Tibial nerve (tissue), 4 donors: ENCODE measurements around the gene TRABD2B. TPM values are rescaled to one million over a fixed set of nuclear protein-coding genes. Genes with fewer than 3 reads are reported as not detected.

Experiments used
- DNase-seq, 2 donors: peaks; one replicate each; pipeline ENCODE4 v3.0.0-alpha.2; 2019; ENCODE audit warnings: low spot score in 2 of 2
- H3K27ac ChIP-seq, 4 donors: fragments of 200-600 bp; sonication (generic) in 3 of 4; one replicate each; pipeline ENCODE4 v1.5.1; 2017 to 2019; ENCODE audit warnings: mild to moderate bottlenecking in 1 of 4
- H3K27me3 ChIP-seq, 2 donors: fragments of 200-600 bp; sonication (generic) in 1 of 2; one replicate each; pipeline versions ENCODE4 v1.5.1 to v1.6.0; 2017 to 2019
- H3K36me3 ChIP-seq, 3 donors: fragments of 200-600 bp; sonication (generic); one replicate each; pipeline ENCODE4 v1.5.1; 2018 to 2019
- H3K4me1 ChIP-seq, 4 donors: fragments of 200-600 bp; sonication (generic) in 3 of 4; one replicate each; pipeline ENCODE4 v1.5.1; 2017 to 2019
- H3K4me3 ChIP-seq, 4 donors: fragments of 200-600 bp; sonication (generic) in 3 of 4; one replicate each; pipeline ENCODE4 v1.5.1; 2017 to 2019; ENCODE audit warnings: mild to moderate bottlenecking in 1 of 4, moderate library complexity in 1 of 4
- H3K9me3 ChIP-seq, 4 donors: fragments of 200-600 bp; sonication (generic) in 3 of 4; one replicate each; pipeline ENCODE4 v1.5.1; 2017 to 2019
- EP300 ChIP-seq, 2 donors: sonication (generic); formaldehyde crosslinking; IDR thresholded peaks; one replicate each; pipeline ENCODE4 v1.6.1; 2017; ENCODE audit warnings: antibody characterized with exemption in 2 of 2, mild to moderate bottlenecking in 1 of 2
- POLR2A ChIP-seq, 2 donors: fragments of 450-650 bp; IDR thresholded peaks; one replicate each; pipeline ENCODE4 v1.6.1; 2017; ENCODE audit warnings: antibody characterized with exemption in 2 of 2, mild to moderate bottlenecking in 2 of 2, moderate library complexity in 2 of 2
- WGBS, 2 donors: methylation state at CpG; one replicate each; pipeline ENCODE4 v1.1.5; 2018; 5-methylcytosine and 5-hydroxymethylcytosine counted together
- total RNA-seq, 4 donors: library from RNA; depleted of rRNA; stranded (reverse); fragments of >200 nt; gene quantifications; one replicate each; pipeline ENCODE4 v1.1.0, GENCODE V29; 2016
- TF ChIP-seq, protein P1 (sequence below), 5 experiments: fragments of 200-600 bp in 3 of 5; fragments of 450-650 bp in 2 of 5; sonication (generic) in 3 of 5; IDR thresholded peaks; one replicate each; pipeline ENCODE4 v1.5.1; 2016 to 2019; ENCODE audit warnings: antibody characterized with exemption in 5 of 5, mild to moderate bottlenecking in 3 of 5, moderate library complexity in 2 of 5

Gene TRABD2B
- total RNA-seq, 4 donors from 2014 or later, result 1.3 to 4.1 (median 2.3) TPM

DNA sequence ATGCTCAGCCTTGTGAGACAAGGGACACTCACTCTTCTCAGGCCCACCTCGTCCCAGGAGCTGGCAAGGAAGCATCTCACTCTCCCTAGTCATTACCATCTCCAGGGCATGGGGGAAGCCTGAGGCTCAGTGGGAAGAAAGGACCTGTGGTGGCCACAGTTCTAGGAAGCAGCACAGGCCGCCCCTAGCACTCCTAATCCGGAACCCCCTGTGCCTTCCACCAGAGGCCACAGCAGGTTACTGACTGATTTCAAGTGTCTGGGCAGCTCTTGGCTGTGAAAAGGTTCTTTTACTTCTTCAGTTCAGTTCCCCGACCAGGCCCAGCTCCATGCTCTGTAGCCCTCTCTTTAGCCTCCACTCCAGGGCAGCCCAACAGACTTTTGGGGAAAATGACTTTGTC, 84.4 kb downstream of the TRABD2B start:
- 44 to 62% methylated on average over 3 to 4 of the region's 4 CpGs for WGBS, 2 donors
- no peaks in the 10 kb centered on the region for H3K27me3 ChIP-seq
- H3K36me3 ChIP-seq, result no peaks in the 10 kb centered on the region
- no peak overlapping the region for H3K4me3 ChIP-seq
- no peaks in the 10 kb centered on the region for H3K9me3 ChIP-seq
- H3K27ac ChIP-seq, result no peak overlapping the region
- TF ChIP-seq EP300 (IDR thresholded peaks at IDR 0.05) (no peak), POLR2A (IDR thresholded peaks at IDR 0.05) (no peak)
- TF ChIP-seq, protein P1, sequence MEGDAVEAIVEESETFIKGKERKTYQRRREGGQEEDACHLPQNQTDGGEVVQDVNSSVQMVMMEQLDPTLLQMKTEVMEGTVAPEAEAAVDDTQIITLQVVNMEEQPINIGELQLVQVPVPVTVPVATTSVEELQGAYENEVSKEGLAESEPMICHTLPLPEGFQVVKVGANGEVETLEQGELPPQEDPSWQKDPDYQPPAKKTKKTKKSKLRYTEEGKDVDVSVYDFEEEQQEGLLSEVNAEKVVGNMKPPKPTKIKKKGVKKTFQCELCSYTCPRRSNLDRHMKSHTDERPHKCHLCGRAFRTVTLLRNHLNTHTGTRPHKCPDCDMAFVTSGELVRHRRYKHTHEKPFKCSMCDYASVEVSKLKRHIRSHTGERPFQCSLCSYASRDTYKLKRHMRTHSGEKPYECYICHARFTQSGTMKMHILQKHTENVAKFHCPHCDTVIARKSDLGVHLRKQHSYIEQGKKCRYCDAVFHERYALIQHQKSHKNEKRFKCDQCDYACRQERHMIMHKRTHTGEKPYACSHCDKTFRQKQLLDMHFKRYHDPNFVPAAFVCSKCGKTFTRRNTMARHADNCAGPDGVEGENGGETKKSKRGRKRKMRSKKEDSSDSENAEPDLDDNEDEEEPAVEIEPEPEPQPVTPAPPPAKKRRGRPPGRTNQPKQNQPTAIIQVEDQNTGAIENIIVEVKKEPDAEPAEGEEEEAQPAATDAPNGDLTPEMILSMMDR (IDR thresholded peaks at IDR 0.05), result no peak
- H3K4me1 ChIP-seq, result peaks cover 0 to 18% (median 3%) of the 10 kb centered on the region in 4 donors
- DNase-seq, result no peak

DNA sequence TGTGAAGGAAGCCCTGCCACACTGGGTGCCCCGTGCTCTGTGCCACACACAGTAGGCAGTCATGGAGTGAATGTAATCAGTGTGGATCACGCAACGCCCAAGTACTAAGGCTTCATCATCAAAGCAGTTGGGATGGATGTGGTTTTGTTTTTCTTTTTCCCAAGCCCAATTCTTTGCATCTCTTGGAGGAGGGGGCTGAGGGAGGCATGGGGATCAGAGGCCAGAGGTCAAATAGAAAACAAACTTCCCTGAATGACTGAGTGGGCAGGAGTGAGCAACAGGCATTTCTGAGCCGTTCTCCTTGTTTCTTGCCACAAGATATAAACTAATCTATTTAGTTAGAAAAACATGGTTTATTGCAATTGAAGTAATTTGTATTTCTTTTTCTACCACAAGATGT, 85.3 kb downstream of the TRABD2B start:
- Histone ChIP-seq H3K4me3 (no peak overlapping the region), H3K27me3 (no peaks in the 10 kb centered on the region), H3K36me3 (no peaks in the 10 kb centered on the region), H3K9me3 (no peaks in the 10 kb centered on the region), H3K4me1 (peaks cover 0 to 18% (median 3%) of the 10 kb centered on the region in 4 donors), H3K27ac (no peak overlapping the region)
- TF ChIP-seq EP300 (IDR thresholded peaks at IDR 0.05) (no peak), POLR2A (IDR thresholded peaks at IDR 0.05) (no peak)
- TF ChIP-seq, protein P1 (IDR thresholded peaks at IDR 0.05), result no peak
- WGBS, 2 donors, result 73 to 75% methylated on average over 4 of the region's 4 CpGs
- no peak for DNase-seq

DNA sequence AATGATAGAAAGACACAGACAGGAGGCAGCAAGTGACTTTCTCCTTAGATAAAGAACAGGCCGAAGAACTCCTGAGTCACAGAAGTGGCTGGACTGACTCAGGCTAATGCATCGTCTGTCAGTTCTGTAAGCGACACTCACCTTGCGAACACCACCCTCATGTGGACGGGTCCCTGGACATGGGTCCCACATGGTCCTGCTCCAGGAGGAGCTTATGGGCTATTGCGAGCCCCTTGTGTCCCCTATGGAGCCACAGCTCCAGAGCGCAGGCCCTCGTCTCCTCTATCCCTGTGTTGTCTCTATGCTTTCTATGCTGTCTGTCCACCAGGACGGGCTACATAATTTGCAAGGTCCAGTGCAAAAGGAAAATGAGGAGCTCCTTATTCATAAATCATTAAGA, 85.8 kb downstream of the TRABD2B start:
- peaks cover 0 to 18% (median 3%) of the 10 kb centered on the region in 4 donors for H3K4me1 ChIP-seq
- no peak overlapping the region for H3K27ac ChIP-seq
- WGBS, 2 donors, result 94 to 95% methylated on average over 9 of the region's 9 CpGs
- no peaks in the 10 kb centered on the region for H3K27me3 ChIP-seq
- H3K4me3 ChIP-seq, result no peak overlapping the region
- TF ChIP-seq EP300 (IDR thresholded peaks at IDR 0.05), result no peak
- TF ChIP-seq, protein P1 (IDR thresholded peaks at IDR 0.05), result no peak
- TF ChIP-seq POLR2A (IDR thresholded peaks at IDR 0.05), result no peak
- no peaks in the 10 kb centered on the region for H3K9me3 ChIP-seq
- no peak for DNase-seq
- H3K36me3 ChIP-seq, result no peaks in the 10 kb centered on the region

DNA sequence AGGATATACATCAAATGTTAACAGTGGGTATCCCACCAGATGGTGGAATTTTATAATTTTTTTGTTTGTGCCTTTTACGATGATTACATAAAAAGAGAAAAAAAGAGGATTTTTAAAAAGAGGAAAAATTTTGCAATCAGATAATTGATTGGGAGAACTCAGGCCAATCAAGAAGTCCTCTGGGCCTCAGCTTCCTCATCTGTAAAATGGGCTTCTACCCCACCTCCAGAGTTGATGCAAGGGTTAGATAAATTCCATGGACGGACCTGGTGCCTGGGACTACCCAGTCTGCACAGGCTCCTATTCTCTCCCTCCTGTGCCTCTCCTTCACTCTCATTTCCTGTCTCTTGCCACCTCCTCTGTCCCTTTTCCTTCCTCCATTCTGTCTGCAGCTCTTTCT, 88.9 kb downstream of the TRABD2B start:
- DNase-seq, result no peak
- Histone ChIP-seq H3K4me3 (no peak overlapping the region), H3K9me3 (no peaks in the 10 kb centered on the region), H3K27me3 (no peaks in the 10 kb centered on the region), H3K36me3 (no peaks in the 10 kb centered on the region), H3K27ac (no peak overlapping the region), H3K4me1 (peaks cover 0 to 4% (median under 1%) of the 10 kb centered on the region in 4 donors)
- 91 to 94% methylated on average over 2 of the region's 2 CpGs for WGBS, 2 donors
- TF ChIP-seq POLR2A (IDR thresholded peaks at IDR 0.05), result no peak
- TF ChIP-seq, protein P1 (IDR thresholded peaks at IDR 0.05), result no peak
- TF ChIP-seq EP300 (IDR thresholded peaks at IDR 0.05), result no peak

DNA sequence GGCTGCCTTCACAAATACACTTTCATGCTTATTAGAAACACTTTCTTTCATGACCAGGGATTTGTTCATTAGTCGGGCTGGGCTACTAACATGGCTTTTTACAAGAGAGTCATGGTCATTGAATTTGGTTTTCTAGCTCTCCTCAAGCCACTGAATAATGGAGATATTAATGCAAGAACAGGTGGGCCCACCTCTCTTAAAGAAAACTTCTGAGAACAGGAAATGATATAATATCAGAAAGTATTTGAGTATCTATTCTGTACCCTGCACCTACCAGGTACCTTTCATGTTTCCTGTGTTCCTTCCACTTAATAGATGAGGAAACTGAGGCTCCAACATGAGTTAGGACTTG, 90.0 kb downstream of the TRABD2B start:
- Histone ChIP-seq H3K9me3 (no peaks in the 10 kb centered on the region), H3K27ac (no peak overlapping the region), H3K36me3 (no peaks in the 10 kb centered on the region), H3K4me1 (no peaks in the 10 kb centered on the region), H3K27me3 (no peaks in the 10 kb centered on the region), H3K4me3 (no peak overlapping the region)
- no peak for DNase-seq
- TF ChIP-seq EP300 (IDR thresholded peaks at IDR 0.05) (no peak), POLR2A (IDR thresholded peaks at IDR 0.05) (no peak)
- TF ChIP-seq, protein P1 (IDR thresholded peaks at IDR 0.05), result no peak
- WGBS, 2 donors, result 40 to 54% methylated on average over 1 of the region's 1 CpG
